Common myeloid progenitor, CD34-positive (primary cell): ENCODE measurements around the gene RPL27A.

Experiments
- CTCF ChIA-PET: fragments of 350-600 bp; sonication (Branson Sonifier 250); formaldehyde crosslinking; loops from one replicate; lab custom pipeline; 2021; ENCODE audit warnings: antibody characterized with exemption; lab: Charles Lee
- POLR2A ChIA-PET: fragments of 350-600 bp; sonication (Branson Sonifier 250); formaldehyde crosslinking; loops from one replicate; lab custom pipeline; 2021; ENCODE audit warnings: antibody characterized with exemption; lab: Charles Lee
- DNase-seq, 3 donors: peaks; one replicate each; pipeline versions ENCODE4 v3.0.0 to v3.0.0-alpha.2; 2013
- H3K27ac ChIP-seq, 2 experiments: 1 replicate in 1 of 2; 2 replicates in 1 of 2; pipeline ENCODE4 v1.7.0; 2013; ENCODE audit warnings: inconsistent platforms in 2 of 2, low read length in 2 of 2, mild to moderate bottlenecking in 2 of 2, low read depth in 1 of 2, moderate library complexity in 1 of 2; ENCODE audit not compliant: severe bottlenecking in 2 of 2, insufficient read depth in 1 of 2, poor library complexity in 1 of 2
- H3K27me3 ChIP-seq, 5 experiments: replicated peaks in 2 of 5; 1 replicate in 3 of 5; 2 replicates in 2 of 5; pipeline versions ENCODE4 v1.6.1 to v1.7.0; 2013; ENCODE audit warnings: low read length in 4 of 5, mild to moderate bottlenecking in 2 of 5, moderate library complexity in 2 of 5, inconsistent platforms in 1 of 5; ENCODE audit not compliant: insufficient read depth in 5 of 5, control insufficient read depth in 4 of 5
- H3K36me3 ChIP-seq, 4 experiments: 1 replicate in 2 of 4; 2 replicates in 2 of 4; pipeline versions ENCODE4 v1.6.1 to v1.7.0; 2013; ENCODE audit warnings: low read length in 3 of 4, control low read depth in 1 of 4, mild to moderate bottlenecking in 1 of 4; ENCODE audit not compliant: control insufficient read depth in 4 of 4, insufficient read depth in 4 of 4
- H3K4me1 ChIP-seq, 4 experiments: 1 replicate in 3 of 4; 2 replicates in 1 of 4; pipeline versions ENCODE4 v1.6.1 to v1.7.1; 2013; ENCODE audit warnings: low read length in 3 of 4, mild to moderate bottlenecking in 3 of 4, control low read depth in 1 of 4, inconsistent platforms in 1 of 4, moderate library complexity in 1 of 4; ENCODE audit not compliant: control insufficient read depth in 4 of 4, insufficient read depth in 4 of 4; ENCODE audit errors: control extremely low read depth in 1 of 4
- H3K4me3 ChIP-seq, 7 experiments: 1 replicate in 4 of 7; 2 replicates in 3 of 7; pipeline versions ENCODE4 v1.5.1 to v1.7.0; 2013; ENCODE audit warnings: mild to moderate bottlenecking in 7 of 7, low read length in 6 of 7, moderate library complexity in 6 of 7, inconsistent platforms in 2 of 7, low read depth in 2 of 7, control low read depth in 1 of 7; ENCODE audit not compliant: insufficient read depth in 4 of 7, control insufficient read depth in 1 of 7; ENCODE audit errors: extremely low read depth in 1 of 7
- H3K9me3 ChIP-seq, 5 experiments: 1 replicate in 4 of 5; 2 replicates in 1 of 5; pipeline versions ENCODE4 v1.6.1 to v1.7.1; 2013; ENCODE audit warnings: low read length in 4 of 5, mild to moderate bottlenecking in 2 of 5, inconsistent platforms in 1 of 5, low read depth in 1 of 5, moderate library complexity in 1 of 5; ENCODE audit not compliant: control insufficient read depth in 4 of 5, insufficient read depth in 2 of 5; ENCODE audit errors: control extremely low read depth in 1 of 5
- WGBS: methylation state at CpG from one replicate; pipeline ENCODE4 v1.1.5; 2013; ENCODE audit not compliant: insufficient coverage; 5-methylcytosine and 5-hydroxymethylcytosine counted together

The RPL27A gene

DNA sequence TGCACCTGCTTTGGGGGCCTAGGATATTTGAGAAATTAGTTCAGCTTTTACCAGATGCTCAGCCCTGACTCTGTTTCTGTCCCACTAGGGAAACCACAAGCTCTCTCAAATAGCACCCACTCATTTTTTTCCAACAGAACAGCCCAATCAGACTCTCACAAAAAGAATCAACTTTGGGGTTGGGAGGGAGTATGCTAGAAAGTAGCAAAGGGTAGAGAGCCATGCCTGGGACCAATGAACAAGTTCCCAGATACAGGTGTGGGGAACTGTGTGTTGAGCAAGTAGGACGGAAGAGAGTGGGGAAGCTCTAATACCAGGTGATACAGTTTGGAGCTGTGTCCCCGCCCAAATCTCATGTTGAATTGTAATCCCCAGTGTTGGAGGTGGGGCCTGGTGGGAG lies 41.3 kb upstream of the RPL27A start:
- ChIA-PET POLR2A (interaction anchor here (0.7 kb wide), 1 partner anchor 41 kb away, joined by 3 read pairs; the partner anchor contains the start of gene RPL27A), CTCF (no interaction called here)
- no peak for DNase-seq
- H3K27me3 ChIP-seq, result no peaks in the 10 kb centered on the region
- H3K4me1 ChIP-seq, result no peaks in the 10 kb centered on the region
- no peak overlapping the region for H3K4me3 ChIP-seq
- no peak overlapping the region for H3K27ac ChIP-seq
- 100% methylated on average over 1 of the region's 2 CpGs for WGBS
- H3K36me3 ChIP-seq, result peaks cover 11 to 62% (median 35%) of the 10 kb centered on the region in 4 experiments
- H3K9me3 ChIP-seq, result peaks cover 0 to 2% (median 0%) of the 10 kb centered on the region in 5 experiments

DNA sequence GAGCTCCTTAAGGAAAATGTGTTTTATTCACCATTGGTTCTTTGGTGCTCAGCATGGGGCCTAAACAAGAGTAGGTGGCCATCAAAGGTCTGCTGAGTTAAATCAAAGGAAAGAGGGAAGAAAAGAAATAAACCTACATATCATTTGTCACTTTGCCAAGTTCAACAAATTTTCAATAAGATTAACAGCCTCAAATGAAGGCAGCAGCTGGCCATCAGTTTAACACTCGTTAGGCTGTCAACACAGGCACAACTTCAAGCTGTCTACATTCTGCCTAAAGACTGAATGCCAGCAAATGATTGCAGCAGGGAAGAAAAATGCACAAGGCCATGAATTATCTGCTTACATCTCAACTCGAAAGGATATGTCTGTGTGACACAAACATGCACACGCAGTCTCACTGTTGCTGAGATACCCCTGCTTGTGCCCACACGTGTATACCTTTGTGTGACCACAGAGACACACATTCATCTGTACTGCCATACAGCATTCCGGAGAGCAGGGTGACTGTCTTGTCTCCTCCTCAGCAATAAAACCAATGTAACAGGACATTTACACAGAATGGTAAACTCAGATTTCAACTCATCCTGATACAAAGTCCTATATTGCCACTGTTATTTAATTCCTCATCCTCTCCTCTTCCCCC lies 40.3 kb upstream of the RPL27A start:
- POLR2A ChIA-PET, result interaction anchor here (0.7 kb wide), 1 partner anchor 40 kb away, joined by 3 read pairs; the partner anchor contains the start of gene RPL27A
- H3K9me3 ChIP-seq, result no peaks in the 10 kb centered on the region
- 97% methylated on average over 5 of the region's 5 CpGs for WGBS
- H3K4me3 ChIP-seq, result no peak overlapping the region
- H3K27me3 ChIP-seq, result no peaks in the 10 kb centered on the region
- CTCF ChIA-PET, result no interaction called here
- peaks cover 10 to 59% (median 33%) of the 10 kb centered on the region in 4 experiments for H3K36me3 ChIP-seq
- no peak for DNase-seq
- no peak overlapping the region for H3K27ac ChIP-seq
- no peaks in the 10 kb centered on the region for H3K4me1 ChIP-seq

DNA sequence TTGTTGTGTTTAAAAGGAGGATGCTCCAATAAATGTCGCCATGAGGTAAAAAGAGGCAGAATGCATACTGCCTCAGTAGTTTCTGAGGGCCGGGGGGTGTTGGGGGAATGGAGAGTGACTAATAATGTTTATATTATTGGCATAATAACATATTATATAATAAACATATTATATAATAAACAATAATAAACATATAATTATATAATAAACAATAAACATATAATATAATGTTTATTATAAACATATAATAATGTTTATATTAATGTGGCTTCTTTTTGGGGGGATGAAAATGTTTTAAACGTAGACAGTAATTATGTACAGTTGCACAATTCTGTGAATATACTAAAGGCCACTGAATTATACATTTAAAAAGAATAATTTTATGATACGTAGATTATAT lies 35.7 kb upstream of the RPL27A start:
- POLR2A ChIA-PET, result no interaction called here
- H3K27me3 ChIP-seq, result no peaks in the 10 kb centered on the region
- no peaks in the 10 kb centered on the region for H3K4me1 ChIP-seq
- H3K27ac ChIP-seq, result no peak overlapping the region
- H3K9me3 ChIP-seq, result no peaks in the 10 kb centered on the region
- no peak for DNase-seq
- H3K4me3 ChIP-seq, result no peak overlapping the region
- CTCF ChIA-PET, result no interaction called here
- peaks cover 10 to 60% (median 28%) of the 10 kb centered on the region in 4 experiments for H3K36me3 ChIP-seq
- no CpG with 5 or more reads among the region's 4 CpGs for WGBS

DNA sequence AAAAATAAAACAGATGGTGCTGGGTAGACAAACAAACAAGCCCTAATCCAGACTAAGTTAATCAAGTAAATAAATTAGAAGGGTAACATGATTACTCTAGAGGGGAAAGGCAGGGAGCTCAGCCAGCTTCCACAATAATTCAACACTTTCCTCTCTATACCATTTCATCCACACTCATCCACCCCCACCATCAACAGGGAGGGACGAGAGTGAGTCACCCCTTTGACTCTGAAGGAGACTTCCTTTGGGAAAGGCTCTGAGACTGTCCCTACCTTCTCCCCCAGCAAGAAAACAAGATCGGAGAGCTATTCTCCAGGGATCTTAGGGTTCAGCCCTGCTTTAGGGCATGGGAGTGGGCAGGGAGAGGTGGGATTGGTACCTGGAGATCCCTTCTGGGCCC lies 33.2 kb upstream of the RPL27A start:
- H3K27ac ChIP-seq, result no peak overlapping the region
- peaks cover 10 to 45% (median 21%) of the 10 kb centered on the region in 4 experiments for H3K36me3 ChIP-seq
- ChIA-PET CTCF (interaction anchor here (0.7 kb wide), 1 partner anchor 954 kb away, joined by 3 read pairs; no protein-coding TSS in a partner anchor), POLR2A (no interaction called here)
- H3K27me3 ChIP-seq, result no peaks in the 10 kb centered on the region
- H3K4me1 ChIP-seq, result no peaks in the 10 kb centered on the region
- WGBS, result 100% methylated on average over 2 of the region's 2 CpGs
- no peak for DNase-seq
- H3K4me3 ChIP-seq, result no peak overlapping the region
- H3K9me3 ChIP-seq, result no peaks in the 10 kb centered on the region

DNA sequence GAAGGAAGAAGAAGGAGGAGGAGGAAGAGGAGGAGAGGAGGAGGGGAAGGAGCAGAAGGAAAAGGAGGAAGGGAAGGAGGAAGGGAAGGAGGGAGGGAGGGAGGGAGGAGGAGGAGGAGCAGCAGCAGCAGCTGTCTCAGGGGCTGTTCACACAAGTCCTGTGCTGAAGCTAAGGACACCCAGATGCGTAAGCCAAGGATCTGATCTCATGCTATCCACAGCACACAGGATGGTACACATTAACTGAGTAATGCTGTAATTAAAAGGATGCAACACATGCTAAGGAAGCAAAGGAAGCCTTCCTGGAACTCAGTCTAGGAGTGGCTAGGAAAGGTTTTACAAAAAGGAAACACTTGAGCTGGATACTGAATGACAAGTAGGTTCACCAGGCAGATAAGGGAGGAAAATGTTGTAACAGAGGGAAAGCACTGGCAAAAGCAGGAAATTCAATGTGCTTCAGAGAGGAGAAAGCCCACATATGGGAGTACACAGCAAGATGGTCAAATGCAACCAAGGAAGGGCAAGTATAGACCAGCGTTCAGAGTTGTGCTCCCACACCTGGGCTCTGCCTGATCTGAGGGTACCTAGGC lies 32.1 kb upstream of the RPL27A start:
- no peak overlapping the region for H3K4me3 ChIP-seq
- no peaks in the 10 kb centered on the region for H3K9me3 ChIP-seq
- DNase-seq, result no peak
- POLR2A ChIA-PET, result no interaction called here
- H3K27ac ChIP-seq, result no peak overlapping the region
- H3K36me3 ChIP-seq, result peaks cover 8 to 35% (median 20%) of the 10 kb centered on the region in 4 experiments
- CTCF ChIA-PET, result no interaction called here
- no peaks in the 10 kb centered on the region for H3K4me1 ChIP-seq
- WGBS, result 100% methylated on average over 1 of the region's 2 CpGs
- no peaks in the 10 kb centered on the region for H3K27me3 ChIP-seq

DNA sequence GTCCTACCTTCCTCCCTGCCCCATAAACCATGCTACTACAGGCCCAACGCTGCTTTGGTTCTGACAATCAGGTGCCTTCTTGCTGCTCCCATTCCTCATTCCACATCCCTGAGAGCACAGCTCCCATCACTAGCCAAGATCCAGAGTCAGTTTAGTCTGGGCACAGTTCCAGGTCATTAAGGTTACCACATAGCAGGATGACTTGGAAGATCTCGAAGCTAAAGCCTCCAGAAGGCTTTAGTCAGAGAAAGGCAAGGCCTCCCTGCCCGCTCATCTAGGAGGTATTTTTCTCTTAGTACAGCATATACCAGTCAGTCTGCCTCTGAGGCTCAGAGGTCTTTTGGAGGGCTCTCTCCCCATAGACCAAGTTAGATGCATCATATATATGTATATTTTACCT lies 30.5 kb upstream of the RPL27A start:
- ChIA-PET CTCF (interaction anchor here (0.7 kb wide), 1 partner anchor 12 kb away, joined by 3 read pairs; no protein-coding TSS in a partner anchor), POLR2A (interaction anchor here (0.6 kb wide), 1 partner anchor 1883 kb away, joined by 3 read pairs; no protein-coding TSS in a partner anchor)
- H3K36me3 ChIP-seq, result peaks cover 5 to 24% (median 14%) of the 10 kb centered on the region in 4 experiments
- no peaks in the 10 kb centered on the region for H3K4me1 ChIP-seq
- H3K9me3 ChIP-seq, result no peaks in the 10 kb centered on the region
- no peaks in the 10 kb centered on the region for H3K27me3 ChIP-seq
- no peak overlapping the region for H3K4me3 ChIP-seq
- DNase-seq, result no peak
- no peak overlapping the region for H3K27ac ChIP-seq
- 90% methylated on average over 3 of the region's 3 CpGs for WGBS

DNA sequence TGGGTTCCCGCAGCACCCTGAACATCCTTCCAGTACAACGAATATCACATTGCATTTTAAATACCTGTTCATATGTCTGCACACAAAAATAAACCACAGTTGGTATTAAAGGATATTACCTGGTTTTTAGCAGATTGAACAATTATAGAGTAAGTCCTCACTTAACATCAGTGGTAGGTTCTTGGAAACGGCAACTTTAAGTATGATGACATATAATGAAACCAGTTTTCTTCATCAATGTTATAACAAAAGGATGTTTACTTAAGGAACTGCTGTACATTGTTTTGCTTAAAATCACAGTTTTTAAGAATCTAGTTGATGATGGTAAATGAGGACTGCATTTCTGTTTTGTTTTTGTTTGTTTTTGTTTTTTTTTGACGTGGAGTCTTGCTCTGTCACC lies 28.1 kb upstream of the RPL27A start:
- Histone ChIP-seq H3K36me3 (peaks cover 0 to 10% (median 3%) of the 10 kb centered on the region in 4 experiments), H3K4me3 (no peak overlapping the region), H3K27ac (no peak overlapping the region), H3K9me3 (no peaks in the 10 kb centered on the region), H3K4me1 (no peaks in the 10 kb centered on the region), H3K27me3 (no peaks in the 10 kb centered on the region)
- DNase-seq, result no peak
- POLR2A ChIA-PET, result no interaction called here
- CTCF ChIA-PET, result no interaction called here
- no CpG with 5 or more reads among the region's 4 CpGs for WGBS
